ENCODE measurements around the gene POLN. TPM values are rescaled to one million over a fixed set of nuclear protein-coding genes. Genes with fewer than 3 reads are reported as not detected.

The POLN gene
- total RNA-seq, 4 donors from 2014 or later, result 0.26 to 5.8 (median 5.5) TPM; not detected in 1

GRCh38 chr4:2067446-2068197 lies 174.3 kb downstream of the POLN start:
- no peak for TF ChIP-seq CTCF (IDR thresholded peaks at IDR 0.05)
- TF ChIP-seq POLR2A (IDR thresholded peaks at IDR 0.05), result no peak
- no peaks in the 10 kb centered on the region for H3K27me3 ChIP-seq
- intact Hi-C loops (cut with DNase I; ENCODE audit: low total_unique reads), result no loop called here
- H3K36me3 ChIP-seq, result no peaks in the 10 kb centered on the region
- DNase-seq, result no peak
- H3K27ac ChIP-seq, result no peak overlapping the region
- H3K4me3 ChIP-seq, result no peak overlapping the region
- no peaks in the 10 kb centered on the region for H3K9me3 ChIP-seq
- H3K4me1 ChIP-seq, result no peaks in the 10 kb centered on the region

GRCh38 chr4:2066571-2067445 lies 175.1 kb downstream of the POLN start:
- H3K4me1 ChIP-seq, result no peaks in the 10 kb centered on the region
- no peak for DNase-seq
- no peaks in the 10 kb centered on the region for H3K27me3 ChIP-seq
- no peak overlapping the region for H3K27ac ChIP-seq
- H3K9me3 ChIP-seq, result no peaks in the 10 kb centered on the region
- H3K4me3 ChIP-seq, result no peak overlapping the region
- TF ChIP-seq CTCF (IDR thresholded peaks at IDR 0.05), result no peak
- intact Hi-C loops (cut with DNase I; ENCODE audit: low total_unique reads), result no loop called here
- H3K36me3 ChIP-seq, result no peaks in the 10 kb centered on the region

GRCh38 chr4:2066011-2066551 lies 175.8 kb downstream of the POLN start:
- H3K36me3 ChIP-seq, result no peaks in the 10 kb centered on the region
- intact Hi-C loops (cut with DNase I; ENCODE audit: low total_unique reads), result no loop called here
- H3K9me3 ChIP-seq, result no peaks in the 10 kb centered on the region
- no peak overlapping the region for H3K27ac ChIP-seq
- no peaks in the 10 kb centered on the region for H3K27me3 ChIP-seq
- TF ChIP-seq POLR2A (IDR thresholded peaks at IDR 0.05) (no peak), CTCF (IDR thresholded peaks at IDR 0.05) (no peak)
- DNase-seq, result no peak
- H3K4me3 ChIP-seq, result no peak overlapping the region
- H3K4me1 ChIP-seq, result no peaks in the 10 kb centered on the region

- H3K9me3 ChIP-seq, result no peaks in the 10 kb centered on the region
- peaks cover 0 to 3% of the 10 kb centered on the region in 2 donors for H3K27me3 ChIP-seq
- no peak overlapping the region for H3K4me3 ChIP-seq
- no peaks in the 10 kb centered on the region for H3K36me3 ChIP-seq
- TF ChIP-seq POLR2A (IDR thresholded peaks at IDR 0.05), result no peak
- no peak for TF ChIP-seq CTCF (IDR thresholded peaks at IDR 0.05)
- H3K27ac ChIP-seq, result no peak overlapping the region
- intact Hi-C loops (cut with DNase I; ENCODE audit: low total_unique reads), result no loop called here
- DNase-seq, result no peak
- no peaks in the 10 kb centered on the region for H3K4me1 ChIP-seq
Measured at GRCh38 chr4:2065106-2065930, 176.6 kb downstream of the POLN start.

Measured in uterus (tissue), 4 donors.